Measurements from ENCODE around the gene GRHL1. TPM values are rescaled to one million over a fixed set of nuclear protein-coding genes. Genes with fewer than 3 reads are reported as not detected.
"Not testable (repeated sequence)": the region's sequence is repeated elsewhere in the genome, so short reads cannot be mapped to it uniquely, and the experiment has no call there.

Gene GRHL1
- total RNA-seq, 2 donors from 2014 or later: 1.3 to 3.2 TPM

DNA sequence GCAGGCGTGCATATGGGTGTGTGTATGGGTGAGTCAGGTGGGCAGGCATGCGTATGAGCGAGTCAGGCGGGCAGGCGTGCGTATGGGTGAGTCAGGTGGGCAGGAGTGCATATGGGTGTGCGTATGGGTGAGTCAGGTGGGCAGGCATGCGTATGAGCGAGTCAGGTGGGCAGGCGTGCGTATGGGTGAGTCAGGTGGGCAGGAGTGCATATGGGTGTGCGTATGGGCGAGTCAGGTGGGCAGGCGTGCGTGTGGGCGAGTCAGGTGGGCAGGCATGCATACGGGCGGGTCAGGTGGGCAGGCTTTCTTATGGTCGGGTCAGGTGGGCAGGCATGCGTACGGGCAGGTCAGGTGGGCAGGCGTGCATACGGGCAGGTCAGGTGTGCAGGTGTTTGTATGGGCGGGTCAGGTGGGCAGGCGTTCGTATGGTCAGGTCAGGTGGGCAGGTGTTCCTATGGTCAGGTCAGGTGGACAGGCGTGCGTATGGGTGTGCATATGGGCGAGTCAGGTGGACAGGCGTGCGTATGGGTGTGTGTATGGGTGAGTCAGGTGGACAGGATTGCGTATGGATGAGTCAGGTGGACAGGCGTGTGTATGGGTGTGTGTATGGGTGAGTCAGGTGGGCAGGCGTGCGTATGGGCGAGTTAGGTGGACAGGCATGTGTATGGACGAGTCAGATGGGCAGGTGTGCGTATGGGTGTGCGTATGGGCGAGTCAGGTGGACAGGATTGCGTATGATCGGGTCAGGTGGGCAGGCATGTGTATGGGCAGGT is 63.1 kb downstream of the GRHL1 start:
- Histone ChIP-seq H3K27me3 (no peaks in the 10 kb centered on the region), H3K36me3 (no peaks in the 10 kb centered on the region), H3K4me3 (no peak overlapping the region), H3K9me3 (peaks cover 0 to 6% of the 10 kb centered on the region in 2 donors), H3K27ac (no peak overlapping the region), H3K4me1 (peaks cover 0 to 11% of the 10 kb centered on the region in 2 donors)
- TF ChIP-seq, protein P1, sequence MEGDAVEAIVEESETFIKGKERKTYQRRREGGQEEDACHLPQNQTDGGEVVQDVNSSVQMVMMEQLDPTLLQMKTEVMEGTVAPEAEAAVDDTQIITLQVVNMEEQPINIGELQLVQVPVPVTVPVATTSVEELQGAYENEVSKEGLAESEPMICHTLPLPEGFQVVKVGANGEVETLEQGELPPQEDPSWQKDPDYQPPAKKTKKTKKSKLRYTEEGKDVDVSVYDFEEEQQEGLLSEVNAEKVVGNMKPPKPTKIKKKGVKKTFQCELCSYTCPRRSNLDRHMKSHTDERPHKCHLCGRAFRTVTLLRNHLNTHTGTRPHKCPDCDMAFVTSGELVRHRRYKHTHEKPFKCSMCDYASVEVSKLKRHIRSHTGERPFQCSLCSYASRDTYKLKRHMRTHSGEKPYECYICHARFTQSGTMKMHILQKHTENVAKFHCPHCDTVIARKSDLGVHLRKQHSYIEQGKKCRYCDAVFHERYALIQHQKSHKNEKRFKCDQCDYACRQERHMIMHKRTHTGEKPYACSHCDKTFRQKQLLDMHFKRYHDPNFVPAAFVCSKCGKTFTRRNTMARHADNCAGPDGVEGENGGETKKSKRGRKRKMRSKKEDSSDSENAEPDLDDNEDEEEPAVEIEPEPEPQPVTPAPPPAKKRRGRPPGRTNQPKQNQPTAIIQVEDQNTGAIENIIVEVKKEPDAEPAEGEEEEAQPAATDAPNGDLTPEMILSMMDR (IDR thresholded peaks at IDR 0.05): no peak
- no peak for DNase-seq (ENCODE audit: low spot score)

DNA sequence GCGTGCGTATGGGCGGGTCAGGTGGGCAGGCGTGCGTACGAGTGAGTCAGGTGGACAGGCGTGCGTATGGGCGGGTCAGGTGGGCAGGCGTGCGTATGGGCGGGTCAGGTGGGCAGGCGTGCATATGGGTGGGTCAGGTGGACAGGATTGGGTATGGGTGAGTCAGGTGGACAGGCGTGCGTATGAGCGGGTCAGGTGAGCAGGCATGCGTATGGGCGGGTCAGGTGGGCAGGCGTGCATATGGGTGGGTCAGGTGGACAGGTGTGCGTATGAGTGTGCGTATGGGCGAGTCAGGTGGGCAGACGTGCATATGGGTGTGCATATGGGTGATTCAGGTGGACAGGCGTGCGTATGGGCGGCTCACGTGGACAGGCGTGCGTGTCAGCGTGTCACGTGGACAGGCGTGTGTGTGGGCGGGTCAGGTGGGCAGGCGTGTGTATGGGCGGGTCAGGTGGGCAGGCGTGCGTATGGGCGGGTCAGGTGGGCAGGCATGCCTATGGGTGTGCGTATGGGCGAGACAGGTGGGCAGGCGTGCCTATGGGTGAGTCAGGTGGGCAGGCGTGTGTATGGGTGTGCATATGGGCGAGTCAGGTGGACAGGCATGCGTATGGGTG is 64.0 kb downstream of the GRHL1 start:
- H3K4me3 ChIP-seq; H3K27me3 ChIP-seq; H3K9me3 ChIP-seq; DNase-seq (ENCODE audit: low spot score); H3K4me1 ChIP-seq; H3K36me3 ChIP-seq; H3K27ac ChIP-seq: not testable (repeated sequence)

DNA sequence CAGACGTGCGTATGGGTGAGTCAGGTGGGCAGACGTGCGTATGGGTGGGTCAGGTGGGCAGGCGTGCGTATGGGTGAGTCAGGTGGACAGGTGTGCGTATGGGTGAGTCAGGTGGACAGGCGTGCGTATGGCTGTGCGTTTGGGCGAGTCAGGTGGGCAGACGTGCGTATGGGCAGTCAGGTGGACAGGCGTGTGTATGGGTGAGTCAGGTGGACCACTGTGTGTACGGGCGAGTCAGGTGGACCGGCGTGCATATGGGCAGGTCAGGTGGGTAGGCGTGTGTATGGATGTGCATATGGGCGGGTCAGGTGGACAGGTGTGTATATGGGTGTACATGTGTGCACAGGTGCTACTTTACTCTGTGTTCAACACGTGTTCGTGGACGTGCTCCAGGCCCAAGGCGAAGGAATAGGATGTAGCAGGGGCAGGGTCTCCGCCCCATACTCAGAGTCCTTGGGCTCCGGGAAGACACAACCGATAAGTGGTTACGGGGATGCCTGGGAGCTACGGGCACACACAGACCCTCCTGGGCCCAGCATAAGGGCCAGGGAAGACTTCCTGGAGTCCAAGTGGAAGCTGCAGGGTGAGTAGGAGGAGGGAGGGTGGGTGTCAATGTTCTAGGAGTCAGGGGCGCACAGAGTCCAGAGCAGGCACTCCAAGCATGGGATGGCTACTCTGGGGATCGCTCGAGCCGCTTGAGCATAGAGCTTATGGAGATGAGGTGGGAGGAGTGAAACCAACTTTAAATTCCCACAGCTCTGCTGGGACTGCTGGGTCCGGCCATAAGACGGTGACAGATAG is 64.7 kb downstream of the GRHL1 start:
- TF ChIP-seq, protein P1 (IDR thresholded peaks at IDR 0.05): no peak
- Histone ChIP-seq H3K4me3 (no peak overlapping the region), H3K27ac (no peak overlapping the region), H3K4me1 (no peaks in the 10 kb centered on the region), H3K36me3 (no peaks in the 10 kb centered on the region), H3K9me3 (peaks cover 0 to 6% of the 10 kb centered on the region in 2 donors), H3K27me3 (no peaks in the 10 kb centered on the region)
- no peak for DNase-seq (ENCODE audit: low spot score)

DNA sequence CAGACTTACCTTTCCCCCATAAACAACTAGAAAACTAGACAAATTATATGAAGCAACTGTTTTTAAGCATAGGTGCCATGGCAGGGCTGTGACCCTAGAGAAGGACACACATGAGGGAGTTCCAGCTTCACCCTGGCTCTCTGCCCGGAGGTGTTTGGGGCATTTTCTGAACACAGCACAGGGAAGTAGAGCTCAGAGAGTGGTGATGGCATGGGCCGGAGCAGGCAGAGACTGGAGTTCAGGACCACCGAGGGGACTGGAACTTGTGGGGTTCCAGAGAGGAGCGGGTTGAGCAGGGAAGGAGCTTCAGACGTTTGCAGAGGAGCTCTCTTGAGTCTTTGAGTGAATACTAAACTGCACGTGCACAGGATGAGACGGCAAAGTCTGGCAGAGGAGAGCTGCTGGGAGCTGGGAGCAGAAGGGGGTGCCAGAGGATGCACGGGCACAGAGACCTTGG is 65.3 kb downstream of the GRHL1 start:
- Histone ChIP-seq H3K27ac (no peak overlapping the region), H3K36me3 (no peaks in the 10 kb centered on the region), H3K4me1 (no peaks in the 10 kb centered on the region), H3K4me3 (no peak overlapping the region), H3K27me3 (no peaks in the 10 kb centered on the region), H3K9me3 (peaks cover 0 to 6% of the 10 kb centered on the region in 2 donors)
- TF ChIP-seq, protein P1 (IDR thresholded peaks at IDR 0.05): no peak
- no peak for DNase-seq (ENCODE audit: low spot score)

DNA sequence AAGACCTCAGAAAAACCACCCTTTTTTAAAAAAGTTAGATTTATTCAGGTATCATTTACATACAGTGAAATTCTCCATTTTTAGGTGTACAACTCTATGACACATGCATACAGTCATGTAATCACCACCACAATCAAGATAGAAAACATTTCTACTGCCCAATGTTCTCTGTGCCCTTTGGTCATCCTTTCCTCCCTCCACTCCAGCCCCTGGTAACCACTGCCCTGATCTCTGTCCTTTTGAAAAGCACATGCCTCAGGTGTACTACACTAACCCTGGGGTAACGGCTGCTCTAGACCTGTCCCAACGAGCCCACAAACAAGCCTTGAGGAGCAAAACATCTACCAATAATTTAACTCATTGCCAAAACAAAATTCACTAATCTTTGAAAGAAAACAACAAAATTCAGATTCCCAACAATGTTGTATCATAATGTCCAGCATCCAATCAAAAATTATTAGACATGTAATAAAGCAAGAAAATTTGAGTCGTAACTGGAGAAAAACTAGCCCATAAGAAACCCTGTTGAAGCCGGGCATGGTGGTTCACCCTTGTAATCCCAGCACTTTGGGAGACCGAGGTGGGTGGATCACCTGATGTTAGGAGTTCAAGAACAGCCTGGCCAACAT is 65.9 kb downstream of the GRHL1 start:
- Histone ChIP-seq H3K9me3 (peaks cover 0 to 6% of the 10 kb centered on the region in 2 donors), H3K36me3 (no peaks in the 10 kb centered on the region), H3K27me3 (no peaks in the 10 kb centered on the region), H3K4me3 (no peak overlapping the region), H3K27ac (no peak overlapping the region), H3K4me1 (no peaks in the 10 kb centered on the region)
- TF ChIP-seq, protein P1 (IDR thresholded peaks at IDR 0.05): no peak
- DNase-seq (ENCODE audit: low spot score): no peak
